Measurements from ENCODE around the gene MYH7B.

The MYH7B gene

GRCh38 chr20:34970846-34971560 is 15.3 kb downstream of the MYH7B start:
- no peak for DNase-seq (ENCODE audit: low read depth, low spot score)
- no peak overlapping the region for H3K4me3 ChIP-seq (ENCODE audit: low read length)

- no peak overlapping the region for H3K4me3 ChIP-seq (ENCODE audit: low read length)
- no peak for DNase-seq (ENCODE audit: low read depth, low spot score)
Measured at GRCh38 chr20:34971561-34972235, 16.0 kb downstream of the MYH7B start.

- H3K4me3 ChIP-seq (ENCODE audit: low read length) = no peak overlapping the region
- no peak for DNase-seq (ENCODE audit: low read depth, low spot score)
Measured at GRCh38 chr20:34974246-34974645, 18.6 kb downstream of the MYH7B start.

GRCh38 chr20:34976286-34976685 is 20.6 kb downstream of the MYH7B start:
- no peak overlapping the region for H3K4me3 ChIP-seq (ENCODE audit: low read length)
- no peak for DNase-seq (ENCODE audit: low read depth, low spot score)

- H3K4me3 ChIP-seq (ENCODE audit: low read length) = no peak overlapping the region
- no peak for DNase-seq (ENCODE audit: low read depth, low spot score)
Measured at GRCh38 chr20:34977365-34978091, 21.9 kb downstream of the MYH7B start.

- no peak for DNase-seq (ENCODE audit: low read depth, low spot score)
- no peak overlapping the region for H3K4me3 ChIP-seq (ENCODE audit: low read length)
Measured at GRCh38 chr20:34978092-34978744, 22.6 kb downstream of the MYH7B start.

GRCh38 chr20:34979366-34980153 is 23.9 kb downstream of the MYH7B start:
- DNase-seq (ENCODE audit: low read depth, low spot score) = no peak

GRCh38 chr20:34980543-34981233 is 25.0 kb downstream of the MYH7B start:
- DNase-seq (ENCODE audit: low read depth, low spot score) = no peak

More at GRCh38 chr20:34979366-34980153, 23.9 kb downstream of the MYH7B start:
- H3K4me3 ChIP-seq (ENCODE audit: low read length) = no peak overlapping the region

GRCh38 chr20:34982270-34983088 is 26.8 kb downstream of the MYH7B start:
- H3K4me3 ChIP-seq (ENCODE audit: low read length) = no peak overlapping the region
- DNase-seq (ENCODE audit: low read depth, low spot score) = no peak

More at GRCh38 chr20:34980543-34981233, 25.0 kb downstream of the MYH7B start:
- no peak overlapping the region for H3K4me3 ChIP-seq (ENCODE audit: low read length)

- DNase-seq (ENCODE audit: low read depth, low spot score) = no peak
- no peak overlapping the region for H3K4me3 ChIP-seq (ENCODE audit: low read length)
Measured at GRCh38 chr20:34983089-34983820, 27.6 kb downstream of the MYH7B start.

GRCh38 chr20:34983995-34984735 is 28.5 kb downstream of the MYH7B start:
- DNase-seq (ENCODE audit: low read depth, low spot score) = no peak
- H3K4me3 ChIP-seq (ENCODE audit: low read length) = no peak overlapping the region

- DNase-seq (ENCODE audit: low read depth, low spot score) = no peak
Measured at GRCh38 chr20:34984756-34985261, 29.1 kb downstream of the MYH7B start.

GRCh38 chr20:34985461-34986310 is 30.0 kb downstream of the MYH7B start:
- H3K4me3 ChIP-seq (ENCODE audit: low read length) = no peak overlapping the region
- no peak for DNase-seq (ENCODE audit: low read depth, low spot score)

More at GRCh38 chr20:34984756-34985261, 29.1 kb downstream of the MYH7B start:
- H3K4me3 ChIP-seq (ENCODE audit: low read length) = no peak overlapping the region

- no peak overlapping the region for H3K4me3 ChIP-seq (ENCODE audit: low read length)
- no peak for DNase-seq (ENCODE audit: low read depth, low spot score)
Measured at GRCh38 chr20:34986311-34987287, 30.9 kb downstream of the MYH7B start.

All from Jurkat, Clone E6-1 (cell line).